Measurements from ENCODE around the gene RBKS. TPM values are rescaled to one million over a fixed set of nuclear protein-coding genes. Genes with fewer than 3 reads are reported as not detected.

The RBKS gene
- total and polyA plus RNA-seq, 2 of the 13 experiments (the other 11 are each of a cell fraction or from before 2014, with no cell fraction given), result 7.7 to 8.3 TPM

GRCh38 chr2:27771548-27772335, 118.4 kb downstream of the RBKS start, which contains the start of gene MRPL33 (continued):
- TF ChIP-seq ZNF768 (CRISPR knock-in tag; IDR thresholded peaks at IDR 0.05) (peak; percentile 79; the same call in 1 of the 2 replicates), TBX3 (IDR thresholded peaks at IDR 0.05; ENCODE audit: borderline replicate concordance) (0 out of 2 replicates have a peak, but pooled peaks have one; percentile 20), IRF2 (CRISPR knock-in tag; IDR thresholded peaks at IDR 0.05) (peak; percentile 86), ZNF850 (CRISPR knock-in tag; conservative IDR thresholded peaks at IDR 0.05) (no peak), TEAD2 (CRISPR knock-in tag; IDR thresholded peaks at IDR 0.05) (no peak; the same call in 1 of the 2 replicates), DPF2 (CRISPR knock-in tag; IDR thresholded peaks at IDR 0.05; ENCODE audit: borderline replicate concordance, low read depth) (no peak), ZNF253 (CRISPR knock-in tag; IDR thresholded peaks at IDR 0.05; ENCODE audit: borderline replicate concordance) (no peak), ATF7 (IDR thresholded peaks at IDR 0.05) (no peak), ATF7 (CRISPR knock-in tag; IDR thresholded peaks at IDR 0.05) (no peak), NFATC3 (CRISPR knock-in tag; IDR thresholded peaks at IDR 0.05) (peak; percentile 24; the same call in 1 of the 2 replicates), BHLHE40 (IDR thresholded peaks at IDR 0.05; ENCODE audit: low read length) (peak; percentile 4), SMAD3 (CRISPR knock-in tag; IDR thresholded peaks at IDR 0.05) (peak; percentile 94), STAG1 (CRISPR knock-in tag; IDR thresholded peaks at IDR 0.05) (no peak)
- TF ChIP-seq, protein P1, sequence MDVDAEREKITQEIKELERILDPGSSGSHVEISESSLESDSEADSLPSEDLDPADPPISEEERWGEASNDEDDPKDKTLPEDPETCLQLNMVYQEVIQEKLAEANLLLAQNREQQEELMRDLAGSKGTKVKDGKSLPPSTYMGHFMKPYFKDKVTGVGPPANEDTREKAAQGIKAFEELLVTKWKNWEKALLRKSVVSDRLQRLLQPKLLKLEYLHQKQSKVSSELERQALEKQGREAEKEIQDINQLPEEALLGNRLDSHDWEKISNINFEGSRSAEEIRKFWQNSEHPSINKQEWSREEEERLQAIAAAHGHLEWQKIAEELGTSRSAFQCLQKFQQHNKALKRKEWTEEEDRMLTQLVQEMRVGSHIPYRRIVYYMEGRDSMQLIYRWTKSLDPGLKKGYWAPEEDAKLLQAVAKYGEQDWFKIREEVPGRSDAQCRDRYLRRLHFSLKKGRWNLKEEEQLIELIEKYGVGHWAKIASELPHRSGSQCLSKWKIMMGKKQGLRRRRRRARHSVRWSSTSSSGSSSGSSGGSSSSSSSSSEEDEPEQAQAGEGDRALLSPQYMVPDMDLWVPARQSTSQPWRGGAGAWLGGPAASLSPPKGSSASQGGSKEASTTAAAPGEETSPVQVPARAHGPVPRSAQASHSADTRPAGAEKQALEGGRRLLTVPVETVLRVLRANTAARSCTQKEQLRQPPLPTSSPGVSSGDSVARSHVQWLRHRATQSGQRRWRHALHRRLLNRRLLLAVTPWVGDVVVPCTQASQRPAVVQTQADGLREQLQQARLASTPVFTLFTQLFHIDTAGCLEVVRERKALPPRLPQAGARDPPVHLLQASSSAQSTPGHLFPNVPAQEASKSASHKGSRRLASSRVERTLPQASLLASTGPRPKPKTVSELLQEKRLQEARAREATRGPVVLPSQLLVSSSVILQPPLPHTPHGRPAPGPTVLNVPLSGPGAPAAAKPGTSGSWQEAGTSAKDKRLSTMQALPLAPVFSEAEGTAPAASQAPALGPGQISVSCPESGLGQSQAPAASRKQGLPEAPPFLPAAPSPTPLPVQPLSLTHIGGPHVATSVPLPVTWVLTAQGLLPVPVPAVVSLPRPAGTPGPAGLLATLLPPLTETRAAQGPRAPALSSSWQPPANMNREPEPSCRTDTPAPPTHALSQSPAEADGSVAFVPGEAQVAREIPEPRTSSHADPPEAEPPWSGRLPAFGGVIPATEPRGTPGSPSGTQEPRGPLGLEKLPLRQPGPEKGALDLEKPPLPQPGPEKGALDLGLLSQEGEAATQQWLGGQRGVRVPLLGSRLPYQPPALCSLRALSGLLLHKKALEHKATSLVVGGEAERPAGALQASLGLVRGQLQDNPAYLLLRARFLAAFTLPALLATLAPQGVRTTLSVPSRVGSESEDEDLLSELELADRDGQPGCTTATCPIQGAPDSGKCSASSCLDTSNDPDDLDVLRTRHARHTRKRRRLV (CRISPR knock-in tag; IDR thresholded peaks at IDR 0.05), result peak; percentile 57; the same call in 1 of the 2 replicates
- TF ChIP-seq, protein P2, sequence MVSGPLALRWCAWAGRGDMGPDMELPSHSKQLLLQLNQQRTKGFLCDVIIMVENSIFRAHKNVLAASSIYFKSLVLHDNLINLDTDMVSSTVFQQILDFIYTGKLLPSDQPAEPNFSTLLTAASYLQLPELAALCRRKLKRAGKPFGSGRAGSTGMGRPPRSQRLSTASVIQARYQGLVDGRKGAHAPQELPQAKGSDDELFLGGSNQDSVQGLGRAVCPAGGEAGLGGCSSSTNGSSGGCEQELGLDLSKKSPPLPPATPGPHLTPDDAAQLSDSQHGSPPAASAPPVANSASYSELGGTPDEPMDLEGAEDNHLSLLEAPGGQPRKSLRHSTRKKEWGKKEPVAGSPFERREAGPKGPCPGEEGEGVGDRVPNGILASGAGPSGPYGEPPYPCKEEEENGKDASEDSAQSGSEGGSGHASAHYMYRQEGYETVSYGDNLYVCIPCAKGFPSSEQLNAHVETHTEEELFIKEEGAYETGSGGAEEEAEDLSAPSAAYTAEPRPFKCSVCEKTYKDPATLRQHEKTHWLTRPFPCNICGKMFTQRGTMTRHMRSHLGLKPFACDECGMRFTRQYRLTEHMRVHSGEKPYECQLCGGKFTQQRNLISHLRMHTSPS (CRISPR knock-in tag; IDR thresholded peaks at IDR 0.05; ENCODE audit: low read depth), result peak; percentile 51; the same call in 1 of the 2 replicates
- TF ChIP-seq, protein P3, sequence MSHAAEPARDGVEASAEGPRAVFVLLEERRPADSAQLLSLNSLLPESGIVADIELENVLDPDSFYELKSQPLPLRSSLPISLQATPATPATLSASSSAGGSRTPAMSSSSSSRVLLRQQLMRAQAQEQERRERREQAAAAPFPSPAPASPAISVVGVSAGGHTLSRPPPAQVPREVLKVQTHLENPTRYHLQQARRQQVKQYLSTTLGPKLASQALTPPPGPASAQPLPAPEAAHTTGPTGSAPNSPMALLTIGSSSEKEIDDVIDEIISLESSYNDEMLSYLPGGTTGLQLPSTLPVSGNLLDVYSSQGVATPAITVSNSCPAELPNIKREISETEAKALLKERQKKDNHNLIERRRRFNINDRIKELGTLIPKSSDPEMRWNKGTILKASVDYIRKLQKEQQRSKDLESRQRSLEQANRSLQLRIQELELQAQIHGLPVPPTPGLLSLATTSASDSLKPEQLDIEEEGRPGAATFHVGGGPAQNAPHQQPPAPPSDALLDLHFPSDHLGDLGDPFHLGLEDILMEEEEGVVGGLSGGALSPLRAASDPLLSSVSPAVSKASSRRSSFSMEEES (CRISPR knock-in tag; IDR thresholded peaks at IDR 0.05), result peak; percentile 65
- TF ChIP-seq, protein P4, sequence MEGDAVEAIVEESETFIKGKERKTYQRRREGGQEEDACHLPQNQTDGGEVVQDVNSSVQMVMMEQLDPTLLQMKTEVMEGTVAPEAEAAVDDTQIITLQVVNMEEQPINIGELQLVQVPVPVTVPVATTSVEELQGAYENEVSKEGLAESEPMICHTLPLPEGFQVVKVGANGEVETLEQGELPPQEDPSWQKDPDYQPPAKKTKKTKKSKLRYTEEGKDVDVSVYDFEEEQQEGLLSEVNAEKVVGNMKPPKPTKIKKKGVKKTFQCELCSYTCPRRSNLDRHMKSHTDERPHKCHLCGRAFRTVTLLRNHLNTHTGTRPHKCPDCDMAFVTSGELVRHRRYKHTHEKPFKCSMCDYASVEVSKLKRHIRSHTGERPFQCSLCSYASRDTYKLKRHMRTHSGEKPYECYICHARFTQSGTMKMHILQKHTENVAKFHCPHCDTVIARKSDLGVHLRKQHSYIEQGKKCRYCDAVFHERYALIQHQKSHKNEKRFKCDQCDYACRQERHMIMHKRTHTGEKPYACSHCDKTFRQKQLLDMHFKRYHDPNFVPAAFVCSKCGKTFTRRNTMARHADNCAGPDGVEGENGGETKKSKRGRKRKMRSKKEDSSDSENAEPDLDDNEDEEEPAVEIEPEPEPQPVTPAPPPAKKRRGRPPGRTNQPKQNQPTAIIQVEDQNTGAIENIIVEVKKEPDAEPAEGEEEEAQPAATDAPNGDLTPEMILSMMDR (CRISPR knock-in tag; IDR thresholded peaks at IDR 0.05), result peak; percentile 33
- TF ChIP-seq, protein P5, sequence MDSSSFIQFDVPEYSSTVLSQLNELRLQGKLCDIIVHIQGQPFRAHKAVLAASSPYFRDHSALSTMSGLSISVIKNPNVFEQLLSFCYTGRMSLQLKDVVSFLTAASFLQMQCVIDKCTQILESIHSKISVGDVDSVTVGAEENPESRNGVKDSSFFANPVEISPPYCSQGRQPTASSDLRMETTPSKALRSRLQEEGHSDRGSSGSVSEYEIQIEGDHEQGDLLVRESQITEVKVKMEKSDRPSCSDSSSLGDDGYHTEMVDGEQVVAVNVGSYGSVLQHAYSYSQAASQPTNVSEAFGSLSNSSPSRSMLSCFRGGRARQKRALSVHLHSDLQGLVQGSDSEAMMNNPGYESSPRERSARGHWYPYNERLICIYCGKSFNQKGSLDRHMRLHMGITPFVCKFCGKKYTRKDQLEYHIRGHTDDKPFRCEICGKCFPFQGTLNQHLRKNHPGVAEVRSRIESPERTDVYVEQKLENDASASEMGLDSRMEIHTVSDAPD (CRISPR knock-in tag; IDR thresholded peaks at IDR 0.05), result peak; percentile 74; the same call in 1 of the 2 replicates

All from HepG2 (cell line).